SK-N-SH (cell line): Measurements from ENCODE around the gene HECTD2. TPM values are rescaled to one million over a fixed set of nuclear protein-coding genes. Genes with fewer than 3 reads are reported as not detected.

Experiments
- polyA plus RNA-seq, 3 experiments: library from polyadenylated mRNA; depleted of rRNA; stranded (reverse); fragments of >200 nt; gene quantifications; 2 replicates each; pipeline ENCODE4 v1.2.3, GENCODE V29; 2012
- small RNA-seq, 7 experiments: library from RNA; depleted of rRNA; stranded (forward); fragments of <200 nt; gene quantifications; one replicate each; pipeline ENCODE3, GENCODE V24; 2012

Gene HECTD2
- polyA plus RNA-seq, 1 of the 3 experiments (the other 2 are of a cell fraction), result 4.1 TPM

Small RNAs within 50 kb of the gene (small RNA-seq; reads per million reads assigned to genes)
- gene AL161798.1 (0 reads per million in 7 experiments), gene RPS27P1 (0 reads per million in 7 experiments)

Other genes starting within 250 kb of the HECTD2 start
- gene PCGF5, start 189.7 kb upstream of the HECTD2 start, polyA plus RNA-seq (2012; rRNA removed), result 14.5 and 15.2 TPM in 2 replicates
- 9.0 and 11.5 TPM in 2 replicates for gene PPP1R3C, start 222.7 kb downstream of the HECTD2 start, polyA plus RNA-seq (2012; rRNA removed)